BJ (cell line): ENCODE measurements around the gene FAM174B. TPM values are rescaled to one million over a fixed set of nuclear protein-coding genes. Genes with fewer than 3 reads are reported as not detected.

ENCODE experiments used
- CTCF ChIA-PET: fragments of 350-600 bp; formaldehyde crosslinking; extraction: SDS; loops from one replicate; lab custom pipeline; 2021; ENCODE audit warnings: antibody characterized with exemption, inconsistent platforms; lab: Yijun Ruan, JAX
- POLR2A ChIA-PET: fragments of 300-600 bp; sonication (Branson Sonifier 250); formaldehyde crosslinking; extraction: SDS; loops from one replicate; lab custom pipeline; 2021; ENCODE audit warnings: antibody characterized with exemption; lab: Charles Lee
- DNase-seq: peaks from one replicate; pipeline ENCODE4 v3.0.0-alpha.2; 2011; ENCODE audit warnings: low read depth
- H3K27me3 ChIP-seq: 2 replicates; pipeline ENCODE4 v1.6.0; 2011; ENCODE audit warnings: low read length; ENCODE audit not compliant: control insufficient read depth, insufficient read depth
- H3K36me3 ChIP-seq: 2 replicates; pipeline ENCODE4 v1.5.1; 2011; ENCODE audit warnings: low read length; ENCODE audit not compliant: control insufficient read depth, insufficient read depth
- H3K4me3 ChIP-seq: 2 replicates; pipeline ENCODE4 v1.5.1; 2011; ENCODE audit warnings: low read depth, mild to moderate bottlenecking, control low read depth, low read length
- polyA minus RNA-seq: library from RNA; depleted of rRNA, polyadenylated mRNA; stranded (reverse); fragments of >200 nt; gene quantifications from 2 replicates; pipeline ENCODE4 v1.2.3, GENCODE V29; 2011; rRNA and poly(A)+ RNA removed
- polyA plus RNA-seq: library from polyadenylated mRNA; depleted of rRNA; stranded (reverse); fragments of >200 nt; gene quantifications from 2 replicates; pipeline ENCODE4 v1.2.3, GENCODE V29; 2011; rRNA removed
- TF ChIP-seq, protein P1 (sequence below): IDR thresholded peaks from 2 replicates; pipeline ENCODE4 v1.5.1; 2011; ENCODE audit warnings: low read depth, mild to moderate bottlenecking, control low read depth, inconsistent platforms, low read length, moderate library complexity; ENCODE audit not compliant: insufficient read depth

The FAM174B gene
- 5.1 and 5.8 TPM in 2 replicates for polyA plus RNA-seq
- 4.8 and 5.4 TPM in 2 replicates for polyA minus RNA-seq

DNA sequence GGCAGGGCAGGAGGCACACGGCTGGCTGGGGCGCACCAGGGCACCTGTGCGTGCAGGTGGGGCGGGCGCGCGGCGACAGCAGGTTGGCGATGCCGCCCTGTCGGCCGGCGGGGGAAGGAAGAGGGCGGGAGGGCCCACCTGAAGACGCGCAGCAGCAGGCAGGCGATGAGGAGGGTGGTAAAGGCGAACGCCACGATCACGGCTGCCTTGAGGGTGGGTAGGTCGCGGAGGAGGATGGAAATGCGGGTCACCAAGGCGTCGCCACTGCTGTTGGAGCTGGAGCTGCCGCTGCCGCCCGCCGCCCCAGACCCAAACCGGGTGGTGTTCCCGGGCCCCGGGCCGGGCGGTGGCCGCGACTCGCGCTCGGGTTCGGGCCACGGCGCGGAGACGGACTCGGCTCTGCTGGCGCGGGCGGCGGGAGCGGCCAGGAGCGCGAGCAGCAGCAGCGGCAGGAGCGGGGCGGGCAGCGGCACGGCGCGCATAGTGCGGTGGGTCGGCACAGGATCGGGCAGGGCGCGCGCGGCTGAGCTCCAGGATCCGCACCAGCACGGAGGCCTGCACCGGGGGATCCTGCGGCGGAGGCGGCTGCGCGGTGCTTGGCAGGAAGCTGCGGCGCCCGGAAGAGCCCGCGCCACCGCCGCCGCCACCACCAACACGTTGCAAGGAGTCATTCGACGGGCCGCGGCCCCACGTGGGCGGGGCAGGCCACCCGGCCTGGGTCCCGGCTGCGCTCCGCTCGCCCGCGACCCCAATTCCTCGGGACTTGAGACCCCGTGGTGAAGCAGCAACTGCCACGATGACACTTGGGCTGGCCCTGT, at the start of gene FAM174B:
Gene FAM174B (minus strand): TSS at position 598 of the 818 bp plus-strand sequence.
- POLR2A ChIA-PET = no interaction called here
- no peak for DNase-seq
- CTCF ChIA-PET = no interaction called here
- peaks cover 6% of the 10 kb centered on the region for H3K27me3 ChIP-seq
- no peaks in the 10 kb centered on the region for H3K36me3 ChIP-seq
- TF ChIP-seq, protein P1, sequence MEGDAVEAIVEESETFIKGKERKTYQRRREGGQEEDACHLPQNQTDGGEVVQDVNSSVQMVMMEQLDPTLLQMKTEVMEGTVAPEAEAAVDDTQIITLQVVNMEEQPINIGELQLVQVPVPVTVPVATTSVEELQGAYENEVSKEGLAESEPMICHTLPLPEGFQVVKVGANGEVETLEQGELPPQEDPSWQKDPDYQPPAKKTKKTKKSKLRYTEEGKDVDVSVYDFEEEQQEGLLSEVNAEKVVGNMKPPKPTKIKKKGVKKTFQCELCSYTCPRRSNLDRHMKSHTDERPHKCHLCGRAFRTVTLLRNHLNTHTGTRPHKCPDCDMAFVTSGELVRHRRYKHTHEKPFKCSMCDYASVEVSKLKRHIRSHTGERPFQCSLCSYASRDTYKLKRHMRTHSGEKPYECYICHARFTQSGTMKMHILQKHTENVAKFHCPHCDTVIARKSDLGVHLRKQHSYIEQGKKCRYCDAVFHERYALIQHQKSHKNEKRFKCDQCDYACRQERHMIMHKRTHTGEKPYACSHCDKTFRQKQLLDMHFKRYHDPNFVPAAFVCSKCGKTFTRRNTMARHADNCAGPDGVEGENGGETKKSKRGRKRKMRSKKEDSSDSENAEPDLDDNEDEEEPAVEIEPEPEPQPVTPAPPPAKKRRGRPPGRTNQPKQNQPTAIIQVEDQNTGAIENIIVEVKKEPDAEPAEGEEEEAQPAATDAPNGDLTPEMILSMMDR = no peak
- peak within 1 kb of the TSS; percentile 55 for H3K4me3 ChIP-seq

DNA sequence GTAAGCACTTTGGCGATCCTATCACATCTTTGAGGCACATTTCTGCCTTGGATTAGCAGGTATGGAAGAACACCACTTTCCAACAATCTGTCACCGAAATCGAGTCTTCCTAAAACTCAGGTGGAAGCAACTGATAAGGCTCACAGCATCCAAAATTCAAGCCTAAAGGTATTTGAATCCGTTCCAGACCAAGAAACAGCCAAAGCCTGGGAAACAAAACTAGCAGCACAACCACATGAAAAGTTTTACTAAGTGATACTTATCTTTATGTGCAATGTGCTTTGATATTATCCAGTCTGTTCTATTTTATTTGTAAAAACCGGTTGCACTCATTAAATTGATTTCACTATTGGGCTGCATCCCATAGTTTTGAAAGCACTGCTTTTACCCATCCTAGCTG, 40.5 kb upstream of the FAM174B start:
- Histone ChIP-seq H3K4me3 (no peak overlapping the region), H3K36me3 (no peaks in the 10 kb centered on the region), H3K27me3 (no peaks in the 10 kb centered on the region)
- ChIA-PET POLR2A (no interaction called here), CTCF (interaction anchor here (0.5 to 2.7 kb wide), 3 partner anchors 18 to 299 kb away, joined by 3 to 7 read pairs (median 3); no protein-coding TSS in a partner anchor)
- TF ChIP-seq, protein P1 = no peak
- DNase-seq = no peak

- CTCF ChIA-PET = interaction anchor here (2.7 kb wide), 1 partner anchor 21 kb away, joined by 7 read pairs; no protein-coding TSS in a partner anchor
- DNase-seq = no peak
- TF ChIP-seq, protein P1 = peak; percentile 48
- Histone ChIP-seq H3K36me3 (no peaks in the 10 kb centered on the region), H3K27me3 (no peaks in the 10 kb centered on the region), H3K4me3 (no peak overlapping the region)
- POLR2A ChIA-PET = no interaction called here
Observed at GRCh38 chr15:92693691-92694331, 38.2 kb upstream of the FAM174B start.

DNA sequence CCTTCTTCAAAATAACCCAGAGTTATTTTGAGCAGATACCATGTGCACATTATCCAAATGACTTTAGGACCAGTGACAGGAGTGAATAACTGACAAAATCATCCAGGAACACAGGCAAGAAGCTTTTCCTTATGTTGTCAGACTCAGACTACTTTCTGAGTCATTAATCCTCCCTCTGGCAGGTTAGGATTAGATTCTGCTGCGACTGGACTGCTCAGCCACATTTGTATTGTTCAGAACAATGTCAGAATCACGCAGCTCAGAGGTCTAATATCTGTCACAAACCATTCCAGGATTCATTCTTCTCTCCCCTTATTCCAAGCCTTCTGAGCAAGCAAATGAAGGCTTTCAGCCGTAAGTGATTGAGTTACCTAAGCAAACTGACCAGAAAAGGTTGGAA, 34.8 kb upstream of the FAM174B start:
- ChIA-PET POLR2A (no interaction called here), CTCF (interaction anchor here (0.7 kb wide), 1 partner anchor 600 kb away, joined by 3 read pairs; no protein-coding TSS in a partner anchor)
- TF ChIP-seq, protein P1 = no peak
- DNase-seq = no peak
- Histone ChIP-seq H3K36me3 (no peaks in the 10 kb centered on the region), H3K4me3 (no peak overlapping the region), H3K27me3 (no peaks in the 10 kb centered on the region)

GRCh38 chr15:92687746-92688145, 32.2 kb upstream of the FAM174B start:
- no peak for DNase-seq
- TF ChIP-seq, protein P1 = no peak
- H3K36me3 ChIP-seq = no peaks in the 10 kb centered on the region
- ChIA-PET POLR2A (no interaction called here), CTCF (interaction anchor here (0.5 kb wide), 1 partner anchor 537 kb away, joined by 3 read pairs; no protein-coding TSS in a partner anchor)
- no peak overlapping the region for H3K4me3 ChIP-seq
- no peaks in the 10 kb centered on the region; the same call in 1 of the 2 replicates for H3K27me3 ChIP-seq
